ENCODE results near the gene TARBP1.

DNA sequence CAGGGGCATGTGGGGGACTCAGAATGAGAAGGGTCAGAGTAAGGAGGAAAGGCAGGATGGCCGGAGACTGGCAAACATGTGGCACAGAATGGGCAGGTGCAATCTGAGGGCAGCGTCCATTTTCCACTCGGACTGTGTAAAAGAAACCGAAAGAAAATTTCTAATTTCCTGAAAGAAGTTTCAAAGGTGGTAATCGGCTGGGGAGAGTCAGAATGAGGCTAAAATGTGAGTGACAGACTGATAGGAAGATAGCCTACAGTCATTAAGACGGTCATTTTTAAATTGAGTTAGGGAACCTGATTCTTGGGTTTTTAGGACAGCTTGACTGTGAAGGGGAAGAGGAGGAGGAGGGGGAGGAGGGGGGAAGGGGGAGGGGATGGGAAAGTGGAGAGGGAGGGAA is 82.1 kb downstream of the TARBP1 start:
- TF ChIP-seq POLR2A (IDR thresholded peaks at IDR 0.05; ENCODE audit: low read length) (no peak), GATA1 (IDR thresholded peaks at IDR 0.05; ENCODE audit: low read depth, low read length) (no peak)
